GM12892 (cell line): ENCODE measurements around the gene C17orf75.

ENCODE experiments used
- POLR2A ChIP-seq: IDR thresholded peaks from 2 replicates; pipeline ENCODE4 v1.6.1; 2011; ENCODE audit warnings: low read depth, low read length, control low read depth
- POLR2AphosphoS5 ChIP-seq: IDR thresholded peaks from 2 replicates; pipeline ENCODE4 v1.6.1; 2011; ENCODE audit warnings: low read depth, low read length, control low read depth
- TAF1 ChIP-seq: IDR thresholded peaks from 2 replicates; pipeline ENCODE4 v1.6.1; 2011; ENCODE audit warnings: low read depth, mild to moderate bottlenecking, control low read depth, low read length, borderline replicate concordance

DNA sequence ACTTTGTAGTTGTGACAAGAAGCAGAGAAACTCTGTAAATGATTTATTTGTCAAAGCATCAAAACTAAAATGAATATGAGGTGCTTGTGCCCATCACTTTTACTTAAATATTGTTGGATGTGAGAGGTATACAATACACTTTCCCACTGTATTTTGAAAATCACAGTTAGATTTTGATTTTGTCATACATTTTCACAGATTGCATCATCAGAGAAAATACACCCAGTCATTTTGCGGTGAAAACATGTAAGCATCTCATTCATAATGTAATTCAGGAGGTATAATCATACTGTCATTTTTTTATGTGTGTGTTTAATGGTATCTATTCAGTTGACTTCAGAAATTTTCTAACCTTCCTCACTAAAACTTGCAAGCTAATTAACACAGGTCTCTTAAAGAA, 19.3 kb upstream of the C17orf75 start:
- no peak for TF ChIP-seq POLR2A
- TF ChIP-seq POLR2AphosphoS5, result no peak
- no peak for TF ChIP-seq TAF1
